Sciatic nerve (tissue), 2 donors: ENCODE measurements around the gene SPATA31A1. TPM values are rescaled to one million over a fixed set of nuclear protein-coding genes. Genes with fewer than 3 reads are reported as not detected.
"Not testable (repeated sequence)": the region's sequence is repeated elsewhere in the genome, so short reads cannot be mapped to it uniquely, and the experiment has no call there.

Source experiments
- ATAC-seq: fragments of 200-7000 bp; cut with Tn5 transposase; one replicate; pipeline ENCODE4 v1.9.1; 2020; ENCODE audit warnings: mild to moderate bottlenecking, moderate library complexity
- DNase-seq: peaks from one replicate; pipeline ENCODE4 v3.0.0-alpha.2; 2020; ENCODE audit warnings: low spot score
- intact Hi-C: fragments of 100-400 bp; cut with DNase I; formaldehyde crosslinking; loops from one replicate; pipeline ENCODE4 v1.14.2; 2022
- total RNA-seq: library from RNA; stranded (reverse); fragmentation: NEBNext Ultra II Directional; extraction: Animal tissue kit (Norgen Biotek cat#: 25700); gene quantifications from one replicate; pipeline ENCODE4 v1.2.1, GENCODE V29; 2021
- donor health status: DM: no; HTN: no; CAD: no.
- donor health status: DM: no; HTN: no; CAD: no.

The SPATA31A1 gene
- total RNA-seq, result not detected

- ATAC-seq, DNase-seq, intact Hi-C loops: not testable (repeated sequence)
These were observed at the start of gene SPATA31A1 for GRCh38 chr9:39355369-39355768. Gene SPATA31A1 (plus strand): TSS chr9:39355669. CDS start chr9:39355731, 62 bp downstream.

DNA sequence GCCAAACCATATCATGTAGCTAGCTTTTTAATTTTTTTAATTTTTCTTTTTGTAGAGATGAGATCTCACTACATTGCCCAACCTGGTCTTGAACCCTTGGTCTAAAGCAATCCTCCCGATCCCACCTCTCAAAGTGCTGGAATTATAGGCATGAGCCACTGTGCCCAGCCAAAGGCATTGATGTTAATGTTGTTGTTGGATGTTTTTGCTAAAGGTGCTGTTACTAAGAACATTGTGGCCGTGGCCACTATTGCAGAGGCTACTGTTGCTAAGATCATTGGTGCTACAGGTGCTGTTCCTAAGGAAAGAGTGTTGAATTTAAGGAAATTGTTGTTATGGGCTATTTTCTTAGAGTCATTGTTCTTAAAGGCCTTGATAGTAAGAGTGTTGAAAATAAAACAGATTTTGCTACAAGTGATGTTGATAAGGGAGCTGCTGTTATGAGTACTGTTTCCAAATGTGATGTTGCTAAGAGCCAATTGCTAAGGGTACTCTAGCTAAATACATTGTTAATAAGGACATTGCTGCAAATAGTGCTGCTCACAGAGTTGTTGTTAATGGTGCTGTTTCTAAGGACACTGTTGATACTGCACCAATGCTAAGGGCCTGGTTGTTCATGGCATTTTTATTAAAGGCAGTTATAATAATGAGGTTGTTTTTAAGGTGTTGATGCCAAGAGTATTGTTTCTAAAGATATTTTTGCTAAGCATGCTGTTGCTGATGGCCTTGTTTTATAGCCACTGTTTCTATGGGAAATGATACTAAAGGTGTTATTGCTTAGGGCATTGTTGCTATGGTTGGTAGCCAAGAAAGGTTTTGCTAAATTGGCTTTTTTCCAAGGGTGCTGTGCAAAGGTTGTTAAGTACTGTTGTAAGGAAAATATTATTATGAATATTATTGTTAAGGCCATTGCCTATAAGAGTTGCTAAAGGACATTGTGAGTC, 52.1 kb downstream of the SPATA31A1 start:
- DNase-seq, ATAC-seq, intact Hi-C loops: not testable (repeated sequence)

DNA sequence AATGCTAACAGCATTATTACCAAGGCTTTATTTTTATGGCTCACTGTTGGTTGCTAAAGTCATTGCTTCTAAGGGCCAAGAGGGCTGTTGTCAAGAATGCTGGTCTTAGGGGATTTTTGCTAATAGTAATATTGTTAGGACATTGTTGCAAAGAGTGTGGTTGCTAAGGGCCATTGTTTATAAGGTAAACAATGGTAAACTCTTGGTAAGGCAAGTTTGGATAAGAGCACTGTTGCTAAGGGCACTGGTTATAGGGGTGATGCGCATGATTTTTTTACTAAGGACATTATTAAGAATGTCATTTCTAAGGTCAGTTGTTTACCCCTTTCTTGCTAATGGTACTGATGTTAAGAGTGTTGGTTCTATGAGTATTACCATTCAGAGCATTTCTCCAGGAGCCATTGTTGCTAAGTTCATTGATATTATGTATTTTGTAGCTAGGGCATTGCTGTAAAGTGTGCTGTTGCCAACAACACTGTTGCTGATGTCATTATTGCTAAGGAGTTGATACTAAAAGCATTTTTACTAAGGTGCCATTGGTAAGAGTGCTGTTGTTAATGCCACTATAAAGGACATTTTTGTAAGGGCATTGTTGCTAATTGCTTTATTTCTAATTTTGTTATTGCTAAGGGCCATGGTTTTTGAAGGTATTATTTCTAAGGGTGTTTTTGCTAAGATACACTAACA, 55.9 kb downstream of the SPATA31A1 start:
- intact Hi-C loops, ATAC-seq, DNase-seq: not testable (repeated sequence)

Other genes with a start within 250 kb of the SPATA31A1 start
- gene CNTNAP3, start 67.5 kb upstream of the SPATA31A1 start, total RNA-seq, result 10.5 TPM